ENCODE results near the gene NUDT16L1. TPM values are rescaled to one million over a fixed set of nuclear protein-coding genes. Genes with fewer than 3 reads are reported as not detected.

Gene NUDT16L1
- total and polyA plus RNA-seq, 2 of the 13 experiments (the other 11 are each of a cell fraction or from before 2014, with no cell fraction given), result 28.0 to 40.5 TPM

DNA sequence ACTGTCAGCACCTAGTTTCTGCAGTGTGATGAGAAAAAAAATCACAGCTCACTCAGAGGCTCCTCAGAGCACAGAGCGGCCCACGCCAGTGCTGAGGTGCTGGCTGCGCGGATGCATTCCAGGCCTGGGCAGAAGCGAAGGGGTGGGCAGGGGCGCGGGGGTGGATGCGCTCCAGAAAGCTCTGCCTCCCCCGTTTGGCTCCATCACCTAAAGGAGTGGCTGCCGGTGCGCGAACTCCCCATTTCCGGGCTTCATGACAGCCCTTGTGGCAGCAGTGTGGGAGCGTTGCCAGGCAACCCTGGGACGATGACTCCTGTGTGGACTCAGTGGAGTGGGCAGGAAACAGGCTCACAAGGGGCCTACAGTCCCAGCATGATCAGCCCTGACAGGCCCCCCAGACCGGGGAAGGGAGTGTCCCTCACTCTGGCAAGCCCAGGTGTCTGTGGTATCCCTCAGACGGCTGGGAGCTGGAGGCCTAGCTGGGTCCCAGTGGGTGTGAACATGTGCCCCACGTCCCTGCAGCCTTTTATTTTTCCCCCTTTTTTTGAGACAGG lies 32.8 kb upstream of the NUDT16L1 start (continued):
- TF ChIP-seq TEAD3 (CRISPR knock-in tag; optimal IDR thresholded peaks at IDR 0.05; ENCODE audit: borderline replicate concordance) (no peak), TEAD2 (CRISPR knock-in tag; IDR thresholded peaks at IDR 0.05) (no peak), ADNP (CRISPR knock-in tag; IDR thresholded peaks at IDR 0.05) (no peak), ZSCAN30 (CRISPR knock-in tag; IDR thresholded peaks at IDR 0.05) (no peak), ATF7-NPFF (CRISPR knock-in tag; IDR thresholded peaks at IDR 0.05; ENCODE audit: low read depth) (no peak), GTF2F1 (IDR thresholded peaks at IDR 0.05; ENCODE audit: low read length) (no peak), NR2F1 (CRISPR knock-in tag; IDR thresholded peaks at IDR 0.05) (no peak), AHR (CRISPR knock-in tag; IDR thresholded peaks at IDR 0.05) (no peak), CBFB (CRISPR knock-in tag; IDR thresholded peaks at IDR 0.05) (no peak), ZNF230 (CRISPR knock-in tag; IDR thresholded peaks at IDR 0.05) (no peak), MYC (CRISPR knock-in tag; IDR thresholded peaks at IDR 0.05; ENCODE audit: borderline replicate concordance) (peak; percentile 58; the same call in 1 of the 2 replicates), ZBTB7A (CRISPR knock-in tag; IDR thresholded peaks at IDR 0.05) (no peak), ZNF292 (CRISPR knock-in tag; IDR thresholded peaks at IDR 0.05; ENCODE audit: borderline replicate concordance, low read depth) (peak; percentile 46; the same call in 1 of the 2 replicates), SUZ12 (IDR thresholded peaks at IDR 0.05; ENCODE audit: low read depth, low read length) (no peak), MED1 (CRISPR knock-in tag; IDR thresholded peaks at IDR 0.05) (peak; percentile 58), MAF1 (CRISPR knock-in tag; IDR thresholded peaks at IDR 0.05; ENCODE audit: borderline replicate concordance) (no peak), SRY (CRISPR knock-in tag; IDR thresholded peaks at IDR 0.05) (no peak), HOXA3 (CRISPR knock-in tag; IDR thresholded peaks at IDR 0.05) (peak; percentile 59; the same call in 1 of the 2 replicates), JDP2 (CRISPR knock-in tag; IDR thresholded peaks at IDR 0.05; ENCODE audit: borderline replicate concordance) (no peak), GABPB1 (CRISPR knock-in tag; IDR thresholded peaks at IDR 0.05) (peak; percentile 57; the same call in 1 of the 2 replicates), ZNF17 (CRISPR knock-in tag; IDR thresholded peaks at IDR 0.05) (no peak), KDM6A (CRISPR knock-in tag; IDR thresholded peaks at IDR 0.05; ENCODE audit: low read depth) (no peak), RFX3 (CRISPR knock-in tag; IDR thresholded peaks at IDR 0.05) (peak; percentile 71), PTBP1 (IDR thresholded peaks at IDR 0.05; ENCODE audit: low read depth, low read length, poor library complexity, severe bottlenecking) (no peak), GMEB1 (CRISPR knock-in tag; IDR thresholded peaks at IDR 0.05; ENCODE audit: borderline replicate concordance) (no peak), NR2F6 (IDR thresholded peaks at IDR 0.05) (no peak), NR2F6 (CRISPR knock-in tag; IDR thresholded peaks at IDR 0.05) (0 out of 2 replicates have a peak, but pooled peaks have one; percentile 7), GATAD2A (CRISPR knock-in tag; IDR thresholded peaks at IDR 0.05) (0 out of 2 replicates have a peak, but pooled peaks have one; percentile 29)
- TF ChIP-seq, protein P1, sequence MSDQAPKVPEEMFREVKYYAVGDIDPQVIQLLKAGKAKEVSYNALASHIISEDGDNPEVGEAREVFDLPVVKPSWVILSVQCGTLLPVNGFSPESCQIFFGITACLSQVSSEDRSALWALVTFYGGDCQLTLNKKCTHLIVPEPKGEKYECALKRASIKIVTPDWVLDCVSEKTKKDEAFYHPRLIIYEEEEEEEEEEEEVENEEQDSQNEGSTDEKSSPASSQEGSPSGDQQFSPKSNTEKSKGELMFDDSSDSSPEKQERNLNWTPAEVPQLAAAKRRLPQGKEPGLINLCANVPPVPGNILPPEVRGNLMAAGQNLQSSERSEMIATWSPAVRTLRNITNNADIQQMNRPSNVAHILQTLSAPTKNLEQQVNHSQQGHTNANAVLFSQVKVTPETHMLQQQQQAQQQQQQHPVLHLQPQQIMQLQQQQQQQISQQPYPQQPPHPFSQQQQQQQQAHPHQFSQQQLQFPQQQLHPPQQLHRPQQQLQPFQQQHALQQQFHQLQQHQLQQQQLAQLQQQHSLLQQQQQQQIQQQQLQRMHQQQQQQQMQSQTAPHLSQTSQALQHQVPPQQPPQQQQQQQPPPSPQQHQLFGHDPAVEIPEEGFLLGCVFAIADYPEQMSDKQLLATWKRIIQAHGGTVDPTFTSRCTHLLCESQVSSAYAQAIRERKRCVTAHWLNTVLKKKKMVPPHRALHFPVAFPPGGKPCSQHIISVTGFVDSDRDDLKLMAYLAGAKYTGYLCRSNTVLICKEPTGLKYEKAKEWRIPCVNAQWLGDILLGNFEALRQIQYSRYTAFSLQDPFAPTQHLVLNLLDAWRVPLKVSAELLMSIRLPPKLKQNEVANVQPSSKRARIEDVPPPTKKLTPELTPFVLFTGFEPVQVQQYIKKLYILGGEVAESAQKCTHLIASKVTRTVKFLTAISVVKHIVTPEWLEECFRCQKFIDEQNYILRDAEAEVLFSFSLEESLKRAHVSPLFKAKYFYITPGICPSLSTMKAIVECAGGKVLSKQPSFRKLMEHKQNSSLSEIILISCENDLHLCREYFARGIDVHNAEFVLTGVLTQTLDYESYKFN (CRISPR knock-in tag; conservative IDR thresholded peaks at IDR 0.05), result peak; percentile 77

All from HepG2 (cell line).